SK-N-SH treated with all-trans-retinoic acid at 6 μM for 48 hours (cell line): Measurements from ENCODE around the gene FAM98C.

Source experiments
- ATAC-seq: fragments of 200-7000 bp; cut with Tn5 transposase; 3 replicates; pipeline ENCODE4 v1.9.1; 2020; ENCODE audit warnings: mild to moderate bottlenecking, moderate library complexity
- CSDC2 ChIP-seq: fragments of 250-450 bp; sonication (Bioruptor Pico); IDR thresholded peaks from 2 replicates; pipeline ENCODE4 v1.5.0; 2020; ENCODE audit warnings: mild to moderate bottlenecking, moderate library complexity
- ESRRG ChIP-seq: fragments of 250-450 bp; sonication (Bioruptor Pico); IDR thresholded peaks from 2 replicates; pipeline ENCODE4 v1.6.1; 2021; ENCODE audit warnings: mild to moderate bottlenecking
- ISL1 ChIP-seq: fragments of 250-450 bp; sonication (Bioruptor Pico); IDR thresholded peaks from 2 replicates; pipeline ENCODE4 v2.1.2; 2022; ENCODE audit warnings: mild to moderate bottlenecking, moderate library complexity
- OSR1 ChIP-seq: fragments of 250-450 bp; sonication (Bioruptor Pico); IDR thresholded peaks from 2 replicates; pipeline ENCODE4 v1.8.0; 2022; ENCODE audit warnings: moderate library complexity, mild to moderate bottlenecking, inconsistent platforms
- PPARA ChIP-seq: fragments of 250-450 bp; sonication (Bioruptor Pico); IDR thresholded peaks from 2 replicates; pipeline ENCODE4 v1.5.0; 2020; ENCODE audit warnings: mild to moderate bottlenecking, borderline replicate concordance
- RARB ChIP-seq: fragments of 250-450 bp; sonication (Bioruptor Pico); IDR thresholded peaks from 2 replicates; pipeline ENCODE4 v1.8.0; 2021; ENCODE audit warnings: mild to moderate bottlenecking, moderate library complexity
- SNAI2 ChIP-seq: fragments of 250-450 bp; sonication (Bioruptor Pico); IDR thresholded peaks from 2 replicates; pipeline ENCODE4 v1.5.0; 2020; ENCODE audit warnings: mild to moderate bottlenecking, moderate library complexity
- TOX ChIP-seq: fragments of 250-450 bp; sonication (Bioruptor Pico); IDR thresholded peaks from 2 replicates; pipeline ENCODE4 v1.8.0; 2021; ENCODE audit warnings: mild to moderate bottlenecking, moderate library complexity, borderline replicate concordance
- ZC3H10 ChIP-seq: fragments of 250-450 bp; sonication (Bioruptor Pico); IDR thresholded peaks from 2 replicates; pipeline ENCODE4 v1.5.1; 2021; ENCODE audit warnings: mild to moderate bottlenecking, moderate library complexity
- ZFP3 ChIP-seq: fragments of 250-450 bp; sonication (Bioruptor Pico); IDR thresholded peaks from 2 replicates; pipeline ENCODE4 v1.5.0; 2020; ENCODE audit warnings: mild to moderate bottlenecking, moderate library complexity
- ZFP30 ChIP-seq: fragments of 450-650 bp; formaldehyde crosslinking; IDR thresholded peaks from 2 replicates; pipeline ENCODE4 v1.5.0; 2022; ENCODE audit warnings: mild to moderate bottlenecking, moderate library complexity
- ZNF565 ChIP-seq: fragments of 450-650 bp; formaldehyde crosslinking; conservative IDR thresholded peaks from 2 replicates; pipeline ENCODE4 v1.5.0; 2020; ENCODE audit warnings: low read depth, mild to moderate bottlenecking, moderate library complexity
- ZNF70 ChIP-seq: fragments of 450-650 bp; formaldehyde crosslinking; IDR thresholded peaks from 2 replicates; pipeline ENCODE4 v1.5.0; 2020; ENCODE audit warnings: mild to moderate bottlenecking, moderate library complexity
- ZNF8 ChIP-seq: fragments of 450-650 bp; formaldehyde crosslinking; IDR thresholded peaks from 2 replicates; pipeline ENCODE4 v1.5.0; 2020; ENCODE audit warnings: mild to moderate bottlenecking, moderate library complexity
- TF ChIP-seq, protein P1 (sequence below): fragments of 250-450 bp; sonication (Bioruptor Pico); IDR thresholded peaks from 2 replicates; pipeline ENCODE4 v1.5.1; 2021; ENCODE audit warnings: mild to moderate bottlenecking, moderate library complexity
- TF ChIP-seq, protein P2 (sequence below): fragments of 250-450 bp; sonication (Bioruptor Pico); IDR thresholded peaks from 2 replicates; pipeline ENCODE4 v1.5.0; 2020; ENCODE audit warnings: mild to moderate bottlenecking, moderate library complexity
- TF ChIP-seq, protein P3 (sequence below): fragments of 250-450 bp; sonication (Bioruptor Pico); IDR thresholded peaks from 2 replicates; pipeline ENCODE4 v1.8.0; 2020; ENCODE audit warnings: mild to moderate bottlenecking, moderate library complexity, borderline replicate concordance
- TF ChIP-seq, protein P4 (sequence below): fragments of 250-450 bp; sonication (Bioruptor Pico); IDR thresholded peaks from 2 replicates; pipeline ENCODE4 v1.8.0; 2021; ENCODE audit warnings: low read depth, mild to moderate bottlenecking, moderate library complexity, borderline replicate concordance

The FAM98C gene

DNA sequence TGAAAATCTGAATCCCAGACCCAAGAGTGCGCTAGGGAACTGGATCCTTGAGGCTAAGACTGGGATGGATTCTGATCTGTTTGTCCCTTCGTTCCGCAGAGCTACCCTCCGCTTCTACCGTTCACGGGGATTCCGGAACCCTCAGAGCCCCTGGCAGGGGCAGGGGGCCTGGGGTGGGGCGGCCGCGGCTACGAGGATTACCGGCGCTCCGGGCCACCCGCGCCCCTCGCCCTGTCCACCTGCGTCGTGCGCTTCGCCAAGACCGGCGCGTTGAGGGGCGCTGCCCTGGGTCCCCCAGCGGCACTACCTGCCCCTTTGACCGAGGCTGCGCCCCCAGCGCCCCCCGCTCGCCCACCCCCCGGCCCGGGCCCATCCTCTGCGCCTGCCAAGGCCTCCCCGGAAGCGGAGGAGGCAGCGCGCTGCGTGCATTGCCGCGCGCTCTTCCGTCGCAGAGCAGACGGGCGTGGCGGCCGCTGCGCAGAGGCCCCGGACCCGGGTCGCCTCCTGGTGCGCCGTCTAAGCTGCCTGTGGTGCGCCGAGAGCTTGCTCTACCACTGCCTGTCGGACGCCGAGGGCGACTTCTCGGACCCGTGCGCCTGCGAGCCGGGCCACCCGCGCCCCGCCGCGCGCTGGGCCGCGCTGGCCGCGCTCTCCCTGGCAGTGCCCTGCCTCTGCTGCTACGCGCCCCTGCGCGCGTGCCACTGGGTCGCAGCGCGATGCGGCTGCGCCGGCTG is 7.3 kb upstream of the FAM98C start (continued):
- TF ChIP-seq, protein P1, sequence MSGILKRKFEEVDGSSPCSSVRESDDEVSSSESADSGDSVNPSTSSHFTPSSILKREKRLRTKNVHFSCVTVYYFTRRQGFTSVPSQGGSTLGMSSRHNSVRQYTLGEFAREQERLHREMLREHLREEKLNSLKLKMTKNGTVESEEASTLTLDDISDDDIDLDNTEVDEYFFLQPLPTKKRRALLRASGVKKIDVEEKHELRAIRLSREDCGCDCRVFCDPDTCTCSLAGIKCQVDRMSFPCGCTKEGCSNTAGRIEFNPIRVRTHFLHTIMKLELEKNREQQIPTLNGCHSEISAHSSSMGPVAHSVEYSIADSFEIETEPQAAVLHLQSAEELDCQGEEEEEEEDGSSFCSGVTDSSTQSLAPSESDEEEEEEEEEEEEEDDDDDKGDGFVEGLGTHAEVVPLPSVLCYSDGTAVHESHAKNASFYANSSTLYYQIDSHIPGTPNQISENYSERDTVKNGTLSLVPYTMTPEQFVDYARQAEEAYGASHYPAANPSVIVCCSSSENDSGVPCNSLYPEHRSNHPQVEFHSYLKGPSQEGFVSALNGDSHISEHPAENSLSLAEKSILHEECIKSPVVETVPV (CRISPR knock-in tag), result no peak
- TF ChIP-seq ZFP3 (CRISPR knock-in tag), result no peak
- TF ChIP-seq SNAI2, result no peak
- no peak for TF ChIP-seq ZNF8 (CRISPR knock-in tag)
- no peak for TF ChIP-seq ESRRG (CRISPR knock-in tag)
- TF ChIP-seq OSR1 (CRISPR knock-in tag), result no peak
- TF ChIP-seq CSDC2, result no peak

DNA sequence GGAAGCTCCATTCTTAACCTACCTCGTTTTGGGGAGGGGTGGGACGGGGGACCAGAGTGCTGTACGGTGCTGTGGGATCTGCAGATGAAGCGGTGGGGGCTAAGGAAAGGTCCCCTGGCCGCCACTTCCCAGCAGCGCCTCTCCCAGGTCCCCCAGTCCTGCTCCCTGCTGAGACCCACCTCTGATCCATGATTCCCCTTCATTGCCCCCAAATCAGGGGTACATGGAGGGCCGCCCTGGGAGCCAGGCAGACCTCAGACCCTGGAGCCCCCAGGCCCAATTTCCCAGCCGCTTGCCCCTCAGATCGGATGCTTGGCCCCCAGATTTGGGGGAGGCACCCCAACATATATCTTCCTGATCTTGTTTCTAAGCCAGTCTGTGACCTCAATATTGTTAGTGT is 3.8 kb upstream of the FAM98C start:
- TF ChIP-seq ZNF70 (CRISPR knock-in tag) (no peak), ISL1 (CRISPR knock-in tag) (no peak), ZC3H10 (CRISPR knock-in tag) (no peak)
- no peak for ATAC-seq

DNA sequence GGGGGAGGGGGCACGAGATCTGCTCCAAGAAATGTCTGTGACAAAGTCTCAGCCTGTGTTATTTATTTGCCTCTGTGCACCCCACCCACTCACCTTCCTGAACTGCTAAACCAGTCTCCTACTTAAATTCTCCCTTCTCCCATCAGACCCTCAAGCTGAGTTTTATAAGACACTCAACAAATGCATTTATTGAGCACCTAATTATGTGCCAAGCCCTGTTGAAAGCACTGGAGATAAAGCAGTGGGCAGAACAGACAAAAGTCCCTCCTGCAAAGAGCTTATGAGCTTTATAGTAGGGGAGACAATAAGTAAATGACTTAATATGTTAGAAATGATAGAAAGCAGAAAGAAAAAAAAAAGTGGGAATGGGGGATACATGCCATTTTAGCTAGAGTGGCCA is 3.4 kb upstream of the FAM98C start:
- TF ChIP-seq ISL1 (CRISPR knock-in tag) (no peak), ZNF70 (CRISPR knock-in tag) (no peak), RARB (CRISPR knock-in tag) (no peak), SNAI2 (no peak), CSDC2 (no peak), ZFP30 (no peak), TOX (CRISPR knock-in tag) (no peak)
- TF ChIP-seq, protein P2, sequence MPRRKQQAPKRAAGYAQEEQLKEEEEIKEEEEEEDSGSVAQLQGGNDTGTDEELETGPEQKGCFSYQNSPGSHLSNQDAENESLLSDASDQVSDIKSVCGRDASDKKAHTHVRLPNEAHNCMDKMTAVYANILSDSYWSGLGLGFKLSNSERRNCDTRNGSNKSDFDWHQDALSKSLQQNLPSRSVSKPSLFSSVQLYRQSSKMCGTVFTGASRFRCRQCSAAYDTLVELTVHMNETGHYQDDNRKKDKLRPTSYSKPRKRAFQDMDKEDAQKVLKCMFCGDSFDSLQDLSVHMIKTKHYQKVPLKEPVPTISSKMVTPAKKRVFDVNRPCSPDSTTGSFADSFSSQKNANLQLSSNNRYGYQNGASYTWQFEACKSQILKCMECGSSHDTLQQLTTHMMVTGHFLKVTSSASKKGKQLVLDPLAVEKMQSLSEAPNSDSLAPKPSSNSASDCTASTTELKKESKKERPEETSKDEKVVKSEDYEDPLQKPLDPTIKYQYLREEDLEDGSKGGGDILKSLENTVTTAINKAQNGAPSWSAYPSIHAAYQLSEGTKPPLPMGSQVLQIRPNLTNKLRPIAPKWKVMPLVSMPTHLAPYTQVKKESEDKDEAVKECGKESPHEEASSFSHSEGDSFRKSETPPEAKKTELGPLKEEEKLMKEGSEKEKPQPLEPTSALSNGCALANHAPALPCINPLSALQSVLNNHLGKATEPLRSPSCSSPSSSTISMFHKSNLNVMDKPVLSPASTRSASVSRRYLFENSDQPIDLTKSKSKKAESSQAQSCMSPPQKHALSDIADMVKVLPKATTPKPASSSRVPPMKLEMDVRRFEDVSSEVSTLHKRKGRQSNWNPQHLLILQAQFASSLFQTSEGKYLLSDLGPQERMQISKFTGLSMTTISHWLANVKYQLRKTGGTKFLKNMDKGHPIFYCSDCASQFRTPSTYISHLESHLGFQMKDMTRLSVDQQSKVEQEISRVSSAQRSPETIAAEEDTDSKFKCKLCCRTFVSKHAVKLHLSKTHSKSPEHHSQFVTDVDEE, result no peak
- no peak for ATAC-seq

DNA sequence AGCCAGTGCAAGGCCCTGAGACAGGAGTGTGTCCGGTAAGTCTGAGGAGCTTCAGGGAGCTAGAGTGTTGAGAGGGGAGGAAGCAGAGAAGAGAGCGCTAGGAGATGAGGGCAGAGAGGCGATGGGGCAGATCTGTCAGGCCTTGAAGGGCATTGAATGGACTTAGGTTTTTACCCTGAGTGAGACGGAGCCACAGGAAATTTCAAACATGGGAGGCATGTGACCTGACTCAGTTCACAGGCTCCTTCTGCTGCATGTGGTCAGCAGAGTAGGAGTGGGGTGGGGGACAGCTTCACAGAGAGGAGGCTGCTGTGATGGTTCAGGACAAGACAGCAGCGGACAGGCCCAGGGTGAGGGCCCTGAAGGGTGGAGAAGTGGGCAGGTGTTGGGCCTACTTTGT is 2.5 kb upstream of the FAM98C start:
- no peak for ATAC-seq
- TF ChIP-seq OSR1 (CRISPR knock-in tag), result no peak
- TF ChIP-seq SNAI2, result no peak
- no peak for TF ChIP-seq ZNF565
- TF ChIP-seq, protein P1 (CRISPR knock-in tag), result no peak
- TF ChIP-seq ESRRG (CRISPR knock-in tag), result no peak
- TF ChIP-seq, protein P3, sequence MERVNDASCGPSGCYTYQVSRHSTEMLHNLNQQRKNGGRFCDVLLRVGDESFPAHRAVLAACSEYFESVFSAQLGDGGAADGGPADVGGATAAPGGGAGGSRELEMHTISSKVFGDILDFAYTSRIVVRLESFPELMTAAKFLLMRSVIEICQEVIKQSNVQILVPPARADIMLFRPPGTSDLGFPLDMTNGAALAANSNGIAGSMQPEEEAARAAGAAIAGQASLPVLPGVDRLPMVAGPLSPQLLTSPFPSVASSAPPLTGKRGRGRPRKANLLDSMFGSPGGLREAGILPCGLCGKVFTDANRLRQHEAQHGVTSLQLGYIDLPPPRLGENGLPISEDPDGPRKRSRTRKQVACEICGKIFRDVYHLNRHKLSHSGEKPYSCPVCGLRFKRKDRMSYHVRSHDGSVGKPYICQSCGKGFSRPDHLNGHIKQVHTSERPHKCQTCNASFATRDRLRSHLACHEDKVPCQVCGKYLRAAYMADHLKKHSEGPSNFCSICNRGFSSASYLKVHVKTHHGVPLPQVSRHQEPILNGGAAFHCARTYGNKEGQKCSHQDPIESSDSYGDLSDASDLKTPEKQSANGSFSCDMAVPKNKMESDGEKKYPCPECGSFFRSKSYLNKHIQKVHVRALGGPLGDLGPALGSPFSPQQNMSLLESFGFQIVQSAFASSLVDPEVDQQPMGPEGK (CRISPR knock-in tag), result no peak
- no peak for TF ChIP-seq CSDC2
- no peak for TF ChIP-seq PPARA (CRISPR knock-in tag)
- TF ChIP-seq ZC3H10 (CRISPR knock-in tag), result no peak

DNA sequence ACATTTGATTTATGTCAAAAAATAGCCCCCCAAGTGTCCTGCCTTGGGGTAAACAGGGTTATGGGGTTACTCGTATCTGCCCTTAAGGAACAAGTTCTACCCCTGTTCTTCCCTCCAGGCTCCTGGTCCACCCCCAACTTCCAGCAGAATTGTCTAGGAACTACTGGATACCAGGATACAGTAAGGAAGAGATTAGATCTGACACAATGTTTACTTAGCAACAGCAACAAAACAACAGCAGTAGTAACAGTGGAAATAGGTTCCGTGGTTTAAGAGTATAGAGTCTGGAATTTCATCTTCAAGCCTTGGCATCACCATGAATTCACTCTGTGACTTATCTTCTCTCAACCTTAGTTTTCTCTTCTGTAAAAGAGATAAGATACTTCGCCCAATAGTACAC is 1.7 kb upstream of the FAM98C start:
- peak; percentile 1; the same call in 2 of the 3 replicates for ATAC-seq
- TF ChIP-seq, protein P4, sequence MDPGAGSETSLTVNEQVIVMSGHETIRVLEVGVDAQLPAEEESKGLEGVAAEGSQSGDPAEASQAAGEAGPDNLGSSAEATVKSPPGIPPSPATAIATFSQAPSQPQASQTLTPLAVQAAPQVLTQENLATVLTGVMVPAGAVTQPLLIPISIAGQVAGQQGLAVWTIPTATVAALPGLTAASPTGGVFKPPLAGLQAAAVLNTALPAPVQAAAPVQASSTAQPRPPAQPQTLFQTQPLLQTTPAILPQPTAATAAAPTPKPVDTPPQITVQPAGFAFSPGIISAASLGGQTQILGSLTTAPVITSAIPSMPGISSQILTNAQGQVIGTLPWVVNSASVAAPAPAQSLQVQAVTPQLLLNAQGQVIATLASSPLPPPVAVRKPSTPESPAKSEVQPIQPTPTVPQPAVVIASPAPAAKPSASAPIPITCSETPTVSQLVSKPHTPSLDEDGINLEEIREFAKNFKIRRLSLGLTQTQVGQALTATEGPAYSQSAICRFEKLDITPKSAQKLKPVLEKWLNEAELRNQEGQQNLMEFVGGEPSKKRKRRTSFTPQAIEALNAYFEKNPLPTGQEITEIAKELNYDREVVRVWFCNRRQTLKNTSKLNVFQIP, result no peak
- TF ChIP-seq RARB (CRISPR knock-in tag) (no peak), PPARA (CRISPR knock-in tag) (no peak)
- TF ChIP-seq, protein P1 (CRISPR knock-in tag), result no peak
